Activated CD8-positive, alpha-beta memory T cell treated with anti-CD3 and anti-CD28 coated beads for 4 hours (primary cell): Measurements from ENCODE around the gene CACNG5.

Experiments used
- DNase-seq, 2 donors: peaks; one replicate each; pipeline ENCODE4 v3.0.0-alpha.2; 2020; ENCODE audit warnings: low read depth in 2 of 2

The CACNG5 gene, protein sequence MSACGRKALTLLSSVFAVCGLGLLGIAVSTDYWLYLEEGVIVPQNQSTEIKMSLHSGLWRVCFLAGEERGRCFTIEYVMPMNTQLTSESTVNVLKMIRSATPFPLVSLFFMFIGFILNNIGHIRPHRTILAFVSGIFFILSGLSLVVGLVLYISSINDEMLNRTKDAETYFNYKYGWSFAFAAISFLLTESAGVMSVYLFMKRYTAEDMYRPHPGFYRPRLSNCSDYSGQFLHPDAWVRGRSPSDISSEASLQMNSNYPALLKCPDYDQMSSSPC

GRCh38 chr17:66834919-66835454 lies at the start of gene CACNG5:
CACNG5 (plus strand) TSS chr17:66835117; CDS start chr17:66877333, 42,216 bp downstream.
- DNase-seq: no peak

DNA sequence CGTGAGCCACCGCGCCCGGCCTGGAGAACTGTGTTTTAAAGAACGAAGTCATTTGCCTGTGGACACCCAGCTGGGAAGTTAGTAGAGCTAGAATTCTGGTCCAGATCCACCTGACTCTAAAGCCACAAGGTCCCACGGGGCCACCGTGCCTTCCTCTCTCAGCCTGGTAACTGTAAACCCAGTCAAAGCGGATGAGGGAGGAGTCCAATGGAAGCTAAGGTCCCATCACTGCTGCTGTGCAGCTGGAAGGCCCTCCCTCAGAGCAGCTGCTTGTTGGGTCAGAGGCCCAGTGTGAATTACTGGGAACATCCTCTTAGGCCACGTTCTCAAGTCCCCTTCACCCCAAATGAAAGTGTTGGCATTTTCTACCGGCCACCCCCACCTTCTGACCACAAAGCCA lies 48.8 kb upstream of the CACNG5 start:
- no peak for DNase-seq

DNA sequence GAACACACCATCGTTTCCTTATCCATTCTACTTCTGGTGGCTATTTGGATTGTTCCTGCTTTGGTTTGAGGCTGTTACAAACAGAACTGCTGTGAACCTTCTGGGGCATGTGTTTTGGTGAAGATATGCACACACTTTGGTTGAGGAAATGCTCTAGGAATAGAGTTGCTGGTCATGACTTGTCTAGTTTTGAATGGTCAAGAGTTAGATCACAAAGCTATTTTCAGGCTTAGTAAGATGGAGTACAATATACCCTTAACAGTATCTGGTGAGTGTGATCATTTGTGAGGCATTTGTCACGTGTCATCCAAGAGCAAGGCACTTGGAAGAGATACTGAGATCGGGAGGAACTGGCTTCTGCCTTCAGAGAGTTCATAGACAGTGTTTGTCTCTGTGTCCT lies 47.0 kb upstream of the CACNG5 start:
- no peak for DNase-seq

GRCh38 chr17:66789093-66789492 lies 45.8 kb upstream of the CACNG5 start:
- DNase-seq: no peak

- DNase-seq: no peak
These were observed 44.9 kb upstream of the CACNG5 start for GRCh38 chr17:66789961-66790437.

DNA sequence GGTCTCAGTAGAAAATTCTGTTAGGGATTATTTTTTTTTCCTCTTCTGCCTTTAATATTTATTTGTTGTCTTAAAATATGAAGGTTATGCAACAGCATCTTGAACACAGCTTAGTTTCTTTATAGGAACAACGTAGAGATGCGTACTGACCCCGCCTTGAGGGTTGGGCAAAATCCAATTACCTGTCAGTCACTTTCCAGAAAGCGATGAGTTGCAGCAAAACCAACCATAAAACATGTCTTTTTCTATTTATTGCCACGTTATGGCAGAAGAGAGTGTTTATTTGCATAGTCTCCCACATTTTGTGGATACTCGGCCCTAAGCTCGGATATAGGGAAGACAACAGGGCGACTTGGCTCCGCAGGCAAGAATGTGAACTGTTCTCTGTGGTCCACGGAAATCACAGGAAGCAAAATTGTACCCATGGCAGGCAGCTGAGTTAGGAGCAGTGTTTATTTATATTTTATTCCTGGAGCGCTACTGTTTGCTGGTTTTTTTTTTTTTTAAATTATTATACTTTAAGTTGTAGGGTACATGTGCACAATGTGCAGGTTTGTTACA lies 44.3 kb upstream of the CACNG5 start:
- DNase-seq: no peak

DNA sequence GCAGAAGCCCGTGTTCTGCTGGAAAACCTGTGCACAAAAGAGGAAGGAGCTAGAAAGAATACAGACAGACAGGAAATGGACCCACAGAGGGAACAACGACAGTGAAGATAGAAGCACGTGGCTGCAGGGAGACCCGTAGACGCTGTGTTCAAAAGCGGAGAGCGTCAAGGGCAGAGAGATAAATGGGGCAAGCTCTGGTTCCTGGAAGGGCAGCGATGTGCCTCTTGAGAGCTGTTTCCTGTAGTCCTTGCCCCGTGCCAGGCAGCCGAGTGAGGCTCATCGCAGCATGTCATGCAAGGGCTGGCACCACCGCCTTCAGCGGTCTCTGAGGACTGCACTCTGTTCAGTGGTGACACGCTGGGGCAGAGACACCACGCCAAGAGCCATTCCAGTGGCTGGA lies 43.6 kb upstream of the CACNG5 start:
- DNase-seq: no peak

DNA sequence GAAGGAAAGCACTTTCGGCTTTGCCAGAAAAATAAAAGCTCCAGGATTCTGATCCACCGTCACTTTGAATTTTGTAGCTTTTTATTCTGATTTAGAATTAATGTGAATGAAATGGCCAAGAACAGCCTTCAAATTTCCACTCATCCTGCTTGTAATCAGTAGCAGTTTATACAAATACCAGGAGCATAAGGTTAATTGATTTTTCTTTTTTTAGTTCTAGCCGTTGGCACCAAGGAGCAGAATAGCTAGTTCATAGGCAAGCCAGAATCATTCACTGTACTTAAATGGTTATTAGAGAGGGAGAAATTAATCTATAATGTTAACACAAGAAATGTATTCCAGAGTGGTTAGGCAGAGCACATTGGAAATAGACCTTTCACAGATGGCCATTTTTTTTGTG lies 41.1 kb upstream of the CACNG5 start:
- no peak for DNase-seq

- no peak for DNase-seq
These were observed 39.4 kb upstream of the CACNG5 start for GRCh38 chr17:66795486-66795885.

DNA sequence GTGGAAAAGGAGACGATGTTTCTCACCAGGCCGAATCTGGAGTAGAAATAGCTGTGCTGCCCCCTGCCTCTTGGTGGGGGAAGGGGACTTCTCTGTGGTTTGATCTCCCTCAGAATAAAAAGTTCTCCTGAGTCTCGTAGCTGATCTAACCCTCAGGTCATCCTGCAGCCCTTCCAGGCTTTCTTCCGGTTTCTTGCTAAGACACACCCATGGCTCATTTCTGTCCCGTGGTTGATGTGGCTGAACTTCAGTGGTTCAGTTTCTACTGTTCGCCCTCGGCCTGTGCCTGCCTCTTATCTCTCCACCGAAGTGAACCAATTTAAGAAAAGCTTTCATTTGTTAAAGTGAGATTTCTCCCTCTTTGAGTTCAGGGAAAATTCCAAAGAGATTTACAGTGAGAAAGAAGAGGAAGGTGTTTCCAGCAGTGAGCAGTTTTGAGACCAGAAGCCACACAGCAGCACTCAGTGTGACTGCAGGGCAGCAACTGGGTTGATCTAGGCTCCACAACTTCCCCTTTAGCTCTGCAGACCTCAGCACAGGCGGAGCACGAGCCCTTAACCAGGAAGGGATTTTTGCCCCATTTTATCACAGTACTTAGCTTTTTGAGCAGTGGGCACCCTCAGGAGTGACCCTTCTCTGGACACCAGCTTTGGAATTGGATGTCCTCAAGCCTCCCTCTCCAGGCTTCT lies 34.9 kb upstream of the CACNG5 start:
- no peak for DNase-seq

DNA sequence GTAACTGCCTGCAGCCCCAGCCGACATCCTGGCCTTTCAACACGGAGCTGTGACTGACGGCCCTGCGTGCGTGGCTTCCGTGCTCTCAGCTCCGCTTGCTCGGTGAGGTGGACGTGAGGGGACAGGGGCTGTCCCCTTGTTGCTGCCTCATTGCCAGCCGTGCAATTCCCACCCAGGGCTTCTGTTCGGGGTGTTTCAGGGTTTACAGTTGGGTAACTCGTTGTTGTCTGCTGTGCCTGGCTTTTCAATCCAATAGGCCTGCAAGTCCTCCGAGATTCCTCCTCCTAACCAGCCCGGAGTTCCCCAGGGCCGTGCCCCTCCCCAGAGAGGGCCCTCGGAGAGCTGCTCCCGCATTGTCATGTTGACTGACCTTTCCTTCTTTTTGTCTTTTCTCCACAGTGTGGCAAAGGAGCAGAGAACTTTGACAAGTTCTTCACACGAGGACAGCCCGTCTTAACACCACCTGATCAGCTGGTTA lies 31.4 kb upstream of the CACNG5 start:
- DNase-seq: no peak

DNA sequence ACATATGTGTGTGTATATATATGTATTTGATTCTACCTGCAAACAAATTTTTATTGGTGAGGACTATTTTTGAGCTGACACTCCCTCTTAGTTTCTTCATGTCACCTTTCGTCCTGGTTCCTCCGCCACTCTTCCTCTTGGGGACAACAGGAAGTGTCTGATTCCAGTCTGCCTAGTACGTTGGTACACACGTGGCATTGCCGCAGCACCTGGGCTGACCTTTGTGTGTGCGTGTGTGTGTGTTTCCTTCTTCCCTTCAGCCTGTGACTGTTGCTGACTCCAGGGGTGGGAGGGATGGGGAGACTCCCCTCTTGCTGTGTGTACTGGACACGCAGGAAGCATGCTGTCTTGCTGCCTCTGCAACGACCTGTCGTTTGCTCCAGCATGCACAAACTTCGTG lies 29.4 kb upstream of the CACNG5 start:
- DNase-seq: no peak

DNA sequence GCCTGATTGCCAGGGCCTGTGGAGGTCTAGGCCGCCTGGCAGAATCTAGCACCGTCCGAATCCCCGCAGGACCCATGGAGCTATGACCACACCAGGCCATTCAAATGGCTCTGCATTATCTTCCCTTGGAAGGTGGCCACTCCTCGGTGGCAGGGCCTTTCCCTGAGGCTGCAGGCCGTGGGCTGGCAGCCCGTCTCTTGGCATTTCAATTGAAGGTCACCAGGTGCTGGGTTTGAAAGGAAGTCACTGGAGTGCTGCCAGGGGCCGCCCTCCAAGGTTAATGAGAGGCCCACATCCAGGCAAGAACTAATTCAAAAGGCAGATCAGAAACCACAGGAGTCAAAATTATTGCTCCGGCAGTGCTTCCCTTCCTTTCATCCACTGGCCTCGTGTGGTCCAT lies 27.7 kb upstream of the CACNG5 start:
- DNase-seq: no peak

GRCh38 chr17:66809408-66809807 lies 25.5 kb upstream of the CACNG5 start:
- no peak for DNase-seq

DNA sequence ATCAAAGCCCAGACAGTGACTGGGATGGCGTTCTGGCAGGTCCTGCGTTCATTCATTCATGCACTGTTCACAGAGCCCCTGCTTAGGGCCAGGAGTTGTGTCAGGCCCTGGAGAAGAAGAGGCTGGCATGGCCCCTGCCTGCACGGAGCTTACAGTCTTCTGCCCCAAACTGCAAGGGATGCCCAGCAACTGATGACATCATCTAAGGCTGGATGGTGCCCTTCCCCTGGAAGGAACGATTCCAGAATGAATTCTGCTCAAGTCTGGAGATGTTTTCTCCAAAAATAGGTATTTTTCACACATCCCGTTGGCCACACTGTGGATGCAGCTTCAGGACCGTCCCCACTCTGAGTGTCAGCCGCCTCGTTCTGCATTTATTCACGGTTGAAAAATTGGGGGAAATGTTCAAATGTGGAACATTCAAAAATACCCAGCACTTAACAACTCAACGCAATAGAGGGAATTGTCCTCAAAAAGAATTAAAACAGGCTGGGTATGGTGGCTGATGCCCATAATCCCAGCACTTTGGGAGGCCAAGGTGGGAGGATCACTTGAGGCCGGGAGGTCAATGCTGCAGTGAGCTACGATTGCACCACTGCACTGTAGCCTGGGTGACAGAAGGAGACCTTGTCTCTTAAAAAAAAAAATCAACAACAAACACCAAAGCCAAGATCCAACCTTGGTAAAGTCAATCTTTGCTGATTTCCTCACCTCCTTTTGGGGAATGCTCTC lies 23.8 kb upstream of the CACNG5 start:
- DNase-seq: no peak

DNA sequence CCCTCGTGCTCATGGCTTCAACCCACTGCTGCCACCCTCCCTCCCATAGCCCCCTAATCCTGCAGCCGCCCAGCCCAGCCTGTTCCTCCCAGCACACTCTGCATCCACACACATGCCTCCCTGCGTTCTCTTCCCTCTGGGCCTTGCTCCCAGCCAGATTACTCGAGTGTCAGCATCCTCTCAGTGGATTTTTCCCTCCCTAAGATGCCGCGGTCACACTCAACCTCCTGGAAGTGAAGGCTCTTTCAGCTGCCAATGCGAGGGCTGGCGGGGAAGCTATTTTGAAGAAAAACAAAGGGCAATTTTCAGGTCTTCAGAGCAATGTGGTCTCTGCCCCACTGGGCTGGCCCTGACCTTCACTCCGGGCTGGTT lies 23.2 kb upstream of the CACNG5 start:
- no peak for DNase-seq

- no peak for DNase-seq
These were observed 22.3 kb upstream of the CACNG5 start for GRCh38 chr17:66812571-66812970.

GRCh38 chr17:66813296-66813695 lies 21.6 kb upstream of the CACNG5 start:
- no peak for DNase-seq

DNA sequence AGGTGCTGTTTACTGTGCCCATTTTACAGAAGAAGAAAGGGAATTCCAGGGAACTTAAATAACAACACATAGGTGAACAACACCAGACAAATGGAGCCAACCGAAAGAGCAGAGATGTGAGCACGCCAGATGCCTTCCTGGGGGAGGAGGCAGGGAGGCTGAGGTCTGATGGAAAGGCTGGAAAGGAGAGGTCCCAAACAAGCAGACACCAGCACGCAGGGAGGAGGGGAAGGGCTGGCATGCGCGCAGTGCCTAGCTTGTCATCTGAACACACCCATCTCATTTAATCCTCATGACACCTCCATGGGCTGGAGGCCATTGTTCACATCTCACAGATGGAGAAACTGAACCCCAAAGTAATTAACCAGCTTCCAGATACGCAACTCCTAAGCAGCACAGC lies 20.9 kb upstream of the CACNG5 start:
- DNase-seq: no peak

DNA sequence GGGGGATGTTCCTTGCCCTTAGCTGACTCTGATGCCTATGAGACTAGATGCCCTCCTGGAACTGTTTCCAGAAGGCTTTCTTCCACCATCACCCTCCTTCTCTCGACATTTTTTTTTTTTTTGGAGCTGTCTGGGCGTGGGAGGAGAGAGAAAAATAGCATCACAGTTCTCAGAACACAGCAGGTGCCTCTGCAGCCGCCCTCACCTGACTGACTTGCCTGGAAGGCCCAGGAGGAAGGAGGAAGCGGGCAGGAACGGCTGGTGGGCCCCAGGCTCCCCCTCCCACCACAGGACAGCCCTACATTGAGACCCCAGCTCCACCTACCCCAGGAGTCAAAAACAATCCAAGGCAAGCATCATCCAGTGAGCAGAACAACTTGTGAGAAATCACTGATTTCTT lies 20.3 kb upstream of the CACNG5 start:
- DNase-seq: no peak

- no peak for DNase-seq
These were observed 17.2 kb upstream of the CACNG5 start for GRCh38 chr17:66817750-66818149.

DNA sequence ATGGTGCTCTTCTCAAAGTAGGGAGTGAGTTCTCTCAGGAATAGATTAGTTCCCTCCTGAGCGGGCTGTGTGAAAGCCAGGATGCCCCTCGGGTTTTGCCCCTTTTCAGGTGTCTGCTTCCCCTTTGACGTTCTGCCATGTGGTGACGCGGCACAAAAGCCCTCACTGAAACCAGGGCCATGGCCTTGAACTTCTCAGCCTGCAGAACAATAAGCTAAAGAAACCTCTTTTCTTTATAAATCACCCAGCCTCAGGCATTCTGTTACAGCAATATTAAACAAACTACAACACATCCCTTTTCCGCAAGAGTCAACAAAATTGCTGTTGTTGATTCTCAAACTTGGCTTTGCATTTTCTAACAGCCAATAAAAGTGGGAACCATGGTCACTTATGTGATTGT lies 15.5 kb upstream of the CACNG5 start:
- no peak for DNase-seq
